HG03060 (cell line): ENCODE data around the gene RRAGC.
A peak's percentile ranks its signal among the peaks of the same experiment; 100 is the strongest.

Experiments
- ATAC-seq: cut with Tn5 transposase; IDR thresholded peaks from one replicate; pipeline ENCODE4 v1.9.1; 2021; ENCODE audit warnings: low read depth, moderate number of reproducible peaks; ENCODE audit not compliant: unreplicated experiment

RRAGC gene

GRCh38 chr1:38859561-38860453 lies at the start of gene RRAGC:
RRAGC (minus strand) TSS chr1:38859772; CDS start chr1:38859646, 126 bp downstream.
- ATAC-seq = peak; percentile 70

- ATAC-seq = no peak
Observed at GRCh38 chr1:38908821-38909220, 49.2 kb upstream of the RRAGC start.

- ATAC-seq = no peak
Observed at GRCh38 chr1:38905985-38906384, 46.4 kb upstream of the RRAGC start.

- ATAC-seq = no peak
Observed at GRCh38 chr1:38899560-38899959, 40.0 kb upstream of the RRAGC start.

- no peak for ATAC-seq
Observed at GRCh38 chr1:38898653-38899230, 39.2 kb upstream of the RRAGC start.

- no peak for ATAC-seq
Observed at GRCh38 chr1:38896169-38896568, 36.6 kb upstream of the RRAGC start.

GRCh38 chr1:38892976-38893375 lies 33.4 kb upstream of the RRAGC start:
- no peak for ATAC-seq

- ATAC-seq = no peak
Observed at GRCh38 chr1:38891753-38892152, 32.2 kb upstream of the RRAGC start.

GRCh38 chr1:38889589-38889988 lies 30.0 kb upstream of the RRAGC start:
- ATAC-seq = no peak

- ATAC-seq = no peak
Observed at GRCh38 chr1:38888423-38889333, 29.1 kb upstream of the RRAGC start.

GRCh38 chr1:38885092-38885491 lies 25.5 kb upstream of the RRAGC start:
- no peak for ATAC-seq

- no peak for ATAC-seq
Observed at GRCh38 chr1:38881487-38881886, 21.9 kb upstream of the RRAGC start, which contains the start of gene GJA9. GJA9 (minus strand) TSS chr1:38881587; CDS start chr1:38876098, 5,489 bp downstream.

- ATAC-seq = no peak
Observed at GRCh38 chr1:38875811-38876210, 16.2 kb upstream of the RRAGC start.

- ATAC-seq = peak; percentile 92
Observed at GRCh38 chr1:38873027-38873969, 13.7 kb upstream of the RRAGC start, which contains the start of gene MYCBP. MYCBP (minus strand) TSS chr1:38873348; CDS start chr1:38873305, 43 bp downstream.

GRCh38 chr1:38872401-38873026 lies 12.9 kb upstream of the RRAGC start:
- ATAC-seq = peak; percentile 13

- no peak for ATAC-seq
Observed at GRCh38 chr1:38870996-38871395, 11.4 kb upstream of the RRAGC start.

GRCh38 chr1:38867208-38867607 lies 7.6 kb upstream of the RRAGC start:
- no peak for ATAC-seq

GRCh38 chr1:38865112-38865715 lies 5.6 kb upstream of the RRAGC start:
- no peak for ATAC-seq

- ATAC-seq = no peak
Observed at GRCh38 chr1:38860454-38860795, 853 bp upstream of the RRAGC start.
